NCI-H2227 treated with DMSO at 0.1 percent for 48 hours (cell line): ENCODE data around the gene BACE2.
"Not testable (repeated sequence)": the region's sequence is repeated elsewhere in the genome, so short reads cannot be mapped to it uniquely, and the experiment has no call there.

Experiments
- DNase-seq: peaks from one replicate; lab custom pipeline; 2025; lab: John Stamatoyannopoulos, UW

The BACE2 gene

DNA sequence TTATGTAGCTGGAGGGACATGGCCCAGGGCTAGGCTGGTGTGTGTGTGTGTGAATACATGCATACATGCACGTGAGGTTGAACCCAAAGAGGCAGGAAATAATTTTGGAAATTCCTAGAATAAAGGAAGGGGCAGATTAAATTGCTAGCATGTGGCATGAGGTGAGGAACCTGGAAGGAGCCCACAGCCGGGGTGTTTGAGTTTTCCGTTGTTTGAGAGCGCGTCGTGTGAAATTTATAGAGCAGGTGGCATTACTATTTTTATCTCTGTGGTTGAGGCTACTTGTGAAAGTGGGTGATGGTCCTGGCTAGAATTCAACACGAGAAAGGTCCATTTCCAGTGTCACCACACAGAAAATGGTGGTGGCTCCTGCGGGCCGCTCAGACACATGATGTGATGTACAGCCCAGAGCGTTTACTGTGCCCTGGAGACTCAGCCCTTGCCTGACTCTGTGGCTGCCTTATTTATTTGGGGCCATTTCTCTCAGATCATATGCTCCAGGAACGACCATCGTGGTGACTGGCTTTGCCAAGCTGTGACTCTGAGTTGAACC lies 48.0 kb downstream of the BACE2 start:
- DNase-seq = no peak

DNA sequence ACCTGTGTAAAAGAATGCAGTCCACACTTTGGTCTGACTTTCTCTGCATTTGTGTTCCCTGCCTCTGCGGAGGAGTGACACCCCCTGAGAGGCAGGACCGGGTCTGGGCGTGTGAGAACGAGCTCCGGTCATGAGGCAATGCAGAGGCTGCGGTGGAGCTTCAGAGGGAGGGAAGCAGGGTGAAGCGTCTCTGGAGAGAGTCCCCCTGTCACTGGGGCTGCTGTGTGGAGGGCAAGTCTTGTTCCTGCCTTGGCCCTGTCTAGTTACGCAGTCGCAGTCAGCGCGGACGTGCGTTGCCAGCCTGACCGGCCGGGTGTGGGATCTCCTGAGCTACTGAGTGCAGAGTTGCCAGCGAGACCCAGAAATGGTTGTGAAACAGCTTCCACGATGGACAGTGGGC lies 48.5 kb downstream of the BACE2 start:
- no peak for DNase-seq

DNA sequence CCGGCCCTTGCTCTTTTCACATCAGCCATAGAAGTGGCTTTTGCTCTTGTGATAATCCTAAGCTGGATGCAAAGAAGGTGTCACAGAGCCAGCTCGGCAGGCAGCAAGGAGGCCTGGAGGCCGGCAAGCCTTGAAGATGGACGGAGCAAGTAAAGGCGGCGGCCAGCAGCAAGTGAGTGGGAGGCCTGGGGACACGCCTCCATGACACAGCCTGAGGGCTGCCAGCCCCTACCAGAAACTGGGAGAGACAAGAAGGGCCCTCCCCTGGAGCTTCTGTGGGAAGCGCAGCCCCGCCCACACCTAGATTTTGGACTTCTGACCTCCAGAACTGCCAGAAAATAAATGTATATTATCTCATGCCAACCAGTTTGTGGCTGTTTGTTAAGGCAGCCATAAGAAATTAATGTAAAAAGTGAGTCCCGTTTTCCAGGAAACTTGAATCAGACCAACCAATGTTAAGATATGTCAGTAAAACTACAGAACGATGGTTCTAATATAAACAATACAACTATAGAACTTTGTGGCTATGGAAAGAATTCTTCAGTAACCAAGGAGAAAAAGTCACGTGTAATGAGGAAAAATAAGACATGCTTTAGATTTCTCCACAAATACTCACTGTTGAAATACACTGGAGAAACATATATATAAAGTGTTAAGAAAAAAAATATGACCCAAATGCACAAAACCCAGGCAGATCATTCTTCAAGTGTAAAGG lies 49.9 kb downstream of the BACE2 start:
- DNase-seq = no peak

DNA sequence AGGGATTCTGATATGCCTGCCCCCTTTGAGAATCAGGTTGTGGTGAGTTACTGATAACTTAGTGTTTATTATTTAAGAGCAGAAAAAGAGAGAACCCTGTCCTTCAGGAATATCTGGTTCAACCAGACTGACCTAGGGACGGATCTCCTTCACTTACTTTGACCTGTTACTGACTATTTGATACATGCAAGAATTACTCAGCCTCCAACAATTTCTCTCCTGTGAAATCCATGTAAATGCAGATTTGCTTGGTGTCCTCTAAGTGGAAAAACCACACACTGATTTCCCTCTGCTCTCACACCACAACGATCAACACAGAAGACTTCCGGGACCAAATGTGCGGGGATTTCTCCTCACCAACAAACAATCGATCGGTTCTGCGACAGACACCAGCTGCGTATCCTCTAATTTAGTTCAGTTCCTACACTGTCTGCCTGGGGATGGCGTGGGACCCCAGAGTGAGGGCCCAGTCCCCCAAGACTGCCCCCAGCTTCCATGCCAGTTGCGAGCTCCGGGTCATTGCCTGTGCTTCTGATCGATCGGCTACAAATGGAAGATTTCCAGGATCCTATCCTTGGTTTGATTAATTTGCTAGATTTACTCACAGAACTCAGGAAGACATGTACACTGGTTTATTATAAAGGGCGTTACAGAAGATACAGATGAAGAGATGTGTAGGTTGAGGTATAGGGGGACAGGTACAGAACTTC lies 51.7 kb downstream of the BACE2 start:
- DNase-seq = no peak

DNA sequence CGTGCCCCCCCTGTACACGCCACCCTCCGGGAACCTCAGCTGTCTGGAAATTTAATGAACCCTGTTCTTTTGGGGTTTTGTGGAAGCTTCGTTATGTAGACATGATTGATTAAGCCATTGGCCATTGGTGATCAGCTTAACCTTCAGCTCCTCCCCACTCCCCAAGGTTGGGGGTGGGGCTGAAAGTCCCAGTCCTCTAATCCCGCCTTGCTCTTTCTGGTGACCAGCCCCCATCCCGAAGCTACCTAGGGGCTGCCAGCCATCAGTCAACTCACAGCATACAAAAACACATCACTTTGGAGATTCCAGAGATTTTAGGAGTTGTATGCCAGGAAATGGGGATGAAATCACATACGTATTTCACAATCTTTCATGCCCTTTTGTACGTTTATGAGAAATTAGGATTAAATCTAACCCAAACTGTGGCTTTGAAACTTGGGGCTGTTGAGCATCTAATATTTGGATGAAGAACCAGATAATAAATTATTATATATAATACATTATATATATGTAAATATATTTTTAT lies 52.3 kb downstream of the BACE2 start:
- no peak for DNase-seq

DNA sequence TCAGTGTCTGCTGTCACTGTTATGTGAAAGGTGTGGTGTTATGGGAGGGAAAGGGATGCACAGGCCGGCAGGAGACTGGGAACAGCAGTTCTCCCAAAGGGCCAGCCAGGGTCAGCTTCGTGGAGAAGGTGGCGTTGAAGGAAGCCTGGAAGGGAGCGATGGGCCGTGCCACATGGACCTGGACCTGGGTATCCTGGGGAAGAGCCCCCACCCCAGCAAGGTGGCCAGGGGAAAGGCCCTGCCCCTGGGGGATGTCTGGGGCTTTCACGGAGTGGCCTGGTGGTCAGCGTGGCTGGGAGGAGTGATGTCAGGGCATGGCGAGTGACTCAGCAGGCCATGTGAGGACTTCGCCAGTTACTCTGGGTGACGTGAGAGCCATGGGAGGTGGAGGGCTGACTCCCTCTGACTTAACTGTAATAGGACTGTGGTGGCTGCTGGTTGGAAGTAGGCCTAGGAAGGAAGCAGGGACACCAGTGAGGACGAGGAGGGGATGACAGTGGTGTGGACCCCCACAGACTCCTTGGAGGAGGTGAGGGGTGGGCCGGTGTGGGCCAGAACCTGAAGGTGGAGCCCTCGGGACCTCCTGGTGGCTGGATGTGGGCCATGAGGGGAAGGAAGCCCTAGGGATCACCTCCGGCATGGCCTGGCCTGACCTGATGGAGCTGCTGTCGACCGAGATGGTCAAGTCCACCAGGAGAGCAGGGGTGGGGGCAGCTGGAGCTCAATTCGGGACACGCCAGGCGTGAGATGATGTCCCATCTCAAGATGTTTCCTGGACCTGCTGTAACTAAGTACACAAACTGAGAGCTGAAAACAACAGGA lies 54.5 kb downstream of the BACE2 start:
- DNase-seq = no peak

DNA sequence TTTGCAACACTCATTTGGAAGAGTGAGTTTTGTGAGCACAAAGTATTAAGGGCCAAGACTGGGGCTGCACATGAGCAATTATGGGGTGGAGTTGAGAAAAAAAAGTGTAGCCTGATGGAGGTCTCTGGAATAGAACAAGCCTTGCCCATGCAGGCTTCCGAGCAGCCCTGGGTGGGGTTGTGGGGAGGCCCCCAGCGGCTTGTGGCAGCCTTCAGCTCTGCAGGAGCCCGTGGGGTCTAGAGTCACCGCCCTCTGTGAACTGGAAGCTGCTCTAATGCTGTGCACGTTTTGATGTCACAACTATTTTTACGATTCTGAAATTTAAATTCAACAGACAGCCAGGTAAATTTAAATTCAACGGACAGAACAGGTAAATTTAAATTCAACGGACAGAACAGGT lies 58.9 kb downstream of the BACE2 start:
- DNase-seq = no peak

DNA sequence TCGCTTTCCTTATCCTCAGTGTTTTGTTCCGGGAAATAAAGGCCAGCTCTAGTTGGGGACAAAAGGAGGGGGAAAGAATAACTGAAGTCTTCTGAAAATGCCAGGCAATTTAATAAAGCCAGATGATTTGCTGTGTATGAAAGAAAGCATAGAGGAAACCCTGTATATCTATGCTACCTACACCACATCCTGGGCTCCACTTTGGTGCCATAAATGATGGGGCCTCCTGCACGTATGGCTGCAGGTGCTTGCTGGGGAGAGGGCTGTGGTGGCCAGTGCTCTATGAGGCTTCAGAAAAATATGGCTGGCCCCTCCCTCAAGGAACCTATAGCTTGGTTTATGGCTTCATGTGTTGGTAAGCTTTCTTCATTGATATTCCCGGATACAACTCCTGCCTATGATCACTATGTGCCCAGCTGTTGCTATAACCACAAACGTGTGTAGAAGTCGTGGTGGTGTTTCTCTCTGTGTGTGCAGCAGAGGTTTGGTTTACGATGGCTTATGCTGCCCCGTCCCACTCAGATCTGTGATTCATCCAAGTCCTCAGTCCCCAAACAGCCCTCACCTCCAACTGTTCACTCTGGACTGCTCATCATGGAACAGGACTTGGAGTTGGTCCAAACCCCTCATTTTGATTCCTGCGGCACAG lies 59.5 kb downstream of the BACE2 start:
- DNase-seq = no peak

DNA sequence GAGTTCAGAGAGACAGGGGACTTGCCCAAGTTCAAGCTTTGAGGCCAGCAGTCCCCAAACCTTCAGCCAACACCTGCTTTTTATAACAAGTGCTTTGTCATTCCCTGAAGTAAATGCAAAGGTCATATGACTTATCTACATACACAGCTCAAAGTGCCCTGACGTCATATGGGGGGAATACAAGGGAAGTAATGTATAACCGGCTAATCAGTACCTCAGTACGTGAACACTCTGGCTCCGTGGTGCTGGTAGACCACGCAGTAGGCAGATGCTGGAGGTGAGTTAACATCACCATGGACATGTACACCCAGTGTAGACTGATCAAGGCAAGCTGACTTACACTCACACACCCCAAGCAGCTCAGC lies 60.0 kb downstream of the BACE2 start:
- no peak for DNase-seq

DNA sequence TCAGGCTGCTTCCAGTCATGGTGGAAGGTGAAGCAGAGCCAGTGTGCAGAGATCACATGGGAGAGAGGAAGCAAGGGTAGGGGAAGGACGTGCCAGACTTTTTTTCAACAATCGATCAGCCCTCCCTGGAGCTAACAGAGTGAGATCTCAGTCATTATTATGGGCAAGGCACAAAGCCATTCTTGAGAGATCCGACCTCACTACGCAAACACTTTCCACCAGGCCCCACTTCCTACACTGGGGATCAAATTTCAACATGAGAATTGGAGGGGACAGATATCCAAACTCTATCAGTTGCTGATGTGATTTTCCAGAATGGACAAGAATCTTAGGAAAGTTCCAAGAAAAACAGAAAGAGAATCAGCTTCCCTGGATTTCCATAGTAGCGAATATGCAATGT lies 60.5 kb downstream of the BACE2 start:
- DNase-seq = no peak

DNA sequence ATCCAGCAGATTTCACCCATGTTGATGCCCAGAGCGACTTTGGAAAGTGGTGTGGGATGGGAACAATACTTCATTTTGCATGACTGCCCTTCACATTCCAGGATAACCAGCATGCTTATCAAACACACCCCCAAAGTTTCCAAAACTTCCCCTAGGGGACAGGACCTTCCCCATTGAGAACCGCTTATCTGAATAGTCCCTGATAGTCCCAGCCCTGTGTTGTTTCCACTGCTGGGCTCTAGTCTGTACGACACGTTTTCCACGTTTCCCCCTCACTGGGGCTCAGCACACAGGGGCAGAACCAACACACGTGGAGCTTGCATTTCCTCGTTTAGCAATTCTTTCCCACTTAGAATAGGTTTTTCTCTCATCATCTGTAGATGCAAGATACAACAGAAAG lies 61.0 kb downstream of the BACE2 start:
- DNase-seq = no peak

DNA sequence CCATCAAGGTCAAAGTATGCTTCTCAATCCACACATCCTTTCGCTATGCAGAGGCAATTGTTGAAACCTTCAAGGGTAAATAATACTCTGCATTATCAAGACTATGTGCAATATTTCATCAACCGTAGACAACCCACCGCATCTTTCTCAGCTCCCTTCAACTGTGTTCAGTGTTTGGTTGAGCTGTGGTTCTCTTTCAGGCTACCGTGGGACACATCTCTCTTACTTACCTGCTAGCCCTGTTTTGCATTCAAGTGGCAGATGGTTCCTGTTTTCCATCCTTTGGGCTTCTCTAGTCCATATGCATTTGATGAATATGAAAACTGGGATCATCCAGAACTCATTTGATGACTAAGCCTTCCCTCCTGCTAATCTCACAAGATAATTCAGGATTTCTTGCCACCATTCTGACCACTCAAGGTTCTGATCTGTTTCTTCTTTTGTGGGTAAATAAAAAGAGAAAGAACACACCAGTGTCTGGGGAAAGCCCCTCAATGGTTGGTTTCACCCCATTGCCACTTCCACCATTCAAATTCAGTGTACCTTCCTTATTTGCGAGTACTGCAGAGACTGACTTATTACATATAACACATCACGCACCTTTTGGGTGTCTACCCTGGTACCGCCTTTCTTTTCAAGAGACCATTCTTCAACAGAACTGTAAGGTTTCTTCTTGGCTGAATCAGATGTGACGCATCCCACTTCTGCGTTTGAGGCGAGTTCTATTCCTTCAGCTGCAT lies 61.7 kb downstream of the BACE2 start:
- no peak for DNase-seq

DNA sequence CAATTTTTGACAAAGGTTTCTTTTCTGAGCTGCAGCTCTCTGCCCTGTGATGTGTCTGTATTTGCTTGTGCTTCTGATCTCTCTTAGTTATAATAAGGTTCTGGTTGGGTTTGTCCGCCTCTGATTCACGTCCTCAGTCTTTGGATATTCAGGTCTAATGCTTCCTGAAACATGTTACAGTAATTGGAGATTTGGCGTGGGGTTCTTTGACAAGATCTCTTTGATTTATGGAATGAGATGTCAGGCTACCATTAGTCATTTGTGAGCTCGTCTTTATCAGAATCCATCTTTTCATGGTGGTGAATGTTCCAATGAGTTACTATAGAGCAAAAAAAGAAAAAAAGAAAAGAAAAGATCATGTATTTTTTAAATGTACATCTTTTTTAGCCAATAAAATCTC lies 62.5 kb downstream of the BACE2 start:
- DNase-seq = no peak

DNA sequence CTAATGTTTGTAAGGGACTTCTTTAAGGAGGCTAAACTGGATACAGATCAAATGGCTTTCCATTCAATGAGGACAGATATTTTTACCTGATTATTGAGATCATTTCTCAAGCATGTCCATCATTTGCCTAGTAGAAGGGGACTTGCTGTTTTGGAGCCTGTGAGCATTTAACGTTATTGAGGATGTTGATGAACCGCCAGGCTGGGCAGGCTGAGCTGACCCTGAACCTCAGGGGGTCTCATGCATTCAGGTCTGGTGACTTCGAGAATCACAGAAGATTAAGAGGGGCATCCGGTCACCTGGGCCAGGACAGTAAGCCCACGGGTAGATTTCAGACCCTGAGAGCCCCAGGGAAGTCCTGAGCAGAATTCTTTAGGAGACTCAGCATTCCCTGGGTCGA lies 63.1 kb downstream of the BACE2 start:
- no peak for DNase-seq

DNA sequence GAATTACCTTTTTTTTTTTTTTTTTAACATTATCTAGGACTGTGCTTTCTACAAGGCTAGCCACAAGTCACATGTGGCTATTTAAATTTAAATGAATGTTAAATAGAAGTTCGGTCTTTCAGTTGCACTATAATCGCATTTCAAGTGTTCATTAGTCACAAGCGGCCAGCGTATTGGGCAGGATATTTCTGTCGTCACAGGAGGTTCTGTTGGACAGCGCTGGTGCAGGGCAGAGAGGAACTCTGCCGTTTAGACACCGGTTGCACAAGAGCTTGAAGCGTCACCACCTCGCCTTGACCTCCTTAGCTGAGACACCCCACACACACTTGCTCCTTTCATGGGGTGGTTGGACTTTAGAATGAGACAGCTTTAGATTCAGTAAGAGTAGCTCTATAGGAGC lies 64.1 kb downstream of the BACE2 start:
- no peak for DNase-seq

DNA sequence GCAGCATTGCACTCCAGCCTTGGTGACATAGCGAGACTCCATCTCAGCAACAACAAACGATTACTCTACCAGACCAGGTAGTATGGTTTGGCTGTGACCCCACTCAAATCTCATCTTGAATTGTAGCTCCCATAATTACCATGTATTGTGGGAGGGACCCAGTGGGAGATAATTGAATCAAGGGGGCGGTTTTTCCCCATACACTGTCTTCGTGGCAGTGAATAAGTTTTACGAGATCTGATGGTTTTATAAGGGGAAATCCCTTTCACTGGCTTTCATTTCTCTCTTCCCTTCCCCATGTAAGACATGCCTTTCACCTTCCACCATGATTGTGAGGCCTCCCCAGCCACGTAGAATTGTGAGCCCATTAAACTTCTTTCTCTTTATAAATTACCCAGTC lies 66.0 kb downstream of the BACE2 start:
- DNase-seq = no peak

DNA sequence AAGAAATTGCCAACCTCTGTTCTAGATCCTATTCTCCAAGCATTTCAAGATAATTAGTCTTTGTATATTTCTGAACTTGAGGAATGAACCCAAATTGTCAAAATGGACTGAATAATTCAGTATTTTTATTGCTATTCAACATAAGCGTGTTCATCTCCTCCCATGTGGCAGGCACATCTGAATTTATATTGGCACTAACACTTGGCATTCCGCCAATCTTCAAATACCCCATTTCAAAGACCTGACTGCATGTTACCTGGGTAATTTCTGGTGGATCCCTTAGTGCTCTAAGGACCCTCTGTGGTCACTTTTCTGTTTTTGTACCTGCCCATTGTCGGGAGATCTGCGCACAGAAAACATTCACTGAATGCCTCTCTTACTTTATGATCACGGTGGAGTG lies 66.6 kb downstream of the BACE2 start:
- DNase-seq = no peak

DNA sequence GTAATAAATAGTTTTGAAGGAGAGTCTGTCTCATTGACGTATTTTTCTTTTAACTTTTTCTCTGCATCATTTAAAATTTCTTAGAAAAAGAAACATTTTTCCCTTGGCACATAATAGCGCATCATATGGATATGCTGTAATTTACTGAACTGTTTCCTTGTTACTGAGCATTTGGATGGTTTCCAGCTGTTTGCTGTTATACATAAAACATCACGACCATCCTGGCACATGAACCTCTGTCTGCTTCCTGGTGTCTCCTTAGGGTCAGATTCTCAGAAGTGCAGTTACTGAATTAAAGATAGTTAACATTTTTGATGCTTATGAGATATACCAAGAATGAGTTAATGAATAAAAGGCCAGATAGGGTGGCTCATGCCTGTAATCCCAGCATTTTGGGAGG lies 67.2 kb downstream of the BACE2 start:
- DNase-seq = no peak

DNA sequence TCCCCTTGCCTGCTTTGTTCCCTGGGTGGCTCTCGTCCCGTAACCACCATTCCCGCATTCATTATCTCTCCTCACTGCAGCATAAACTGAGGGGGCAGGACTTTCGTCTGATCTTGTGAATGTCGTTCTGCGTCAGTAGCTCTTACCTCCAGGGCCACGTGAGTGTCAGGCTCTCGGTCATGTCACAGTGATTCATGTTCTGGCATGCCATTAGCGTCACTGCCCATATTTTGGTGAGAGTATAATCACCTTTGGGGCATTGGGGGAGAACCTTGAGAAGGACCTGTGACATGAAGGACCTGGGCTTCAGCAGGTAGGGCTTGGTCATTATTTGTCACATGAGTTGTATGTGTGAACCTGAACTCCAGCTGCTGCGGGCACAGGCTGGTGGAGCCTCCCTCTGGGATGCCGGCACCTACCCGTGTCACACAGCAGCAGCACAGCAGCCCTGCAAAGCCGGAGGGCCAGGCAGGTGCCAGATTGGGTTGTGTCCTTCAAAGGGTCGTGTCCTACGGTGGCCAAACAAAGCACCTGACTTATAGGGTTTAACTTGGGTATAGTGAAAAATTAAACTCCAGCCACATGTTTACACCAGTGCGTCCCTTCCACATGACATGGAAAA lies 68.5 kb downstream of the BACE2 start:
- DNase-seq = no peak

DNA sequence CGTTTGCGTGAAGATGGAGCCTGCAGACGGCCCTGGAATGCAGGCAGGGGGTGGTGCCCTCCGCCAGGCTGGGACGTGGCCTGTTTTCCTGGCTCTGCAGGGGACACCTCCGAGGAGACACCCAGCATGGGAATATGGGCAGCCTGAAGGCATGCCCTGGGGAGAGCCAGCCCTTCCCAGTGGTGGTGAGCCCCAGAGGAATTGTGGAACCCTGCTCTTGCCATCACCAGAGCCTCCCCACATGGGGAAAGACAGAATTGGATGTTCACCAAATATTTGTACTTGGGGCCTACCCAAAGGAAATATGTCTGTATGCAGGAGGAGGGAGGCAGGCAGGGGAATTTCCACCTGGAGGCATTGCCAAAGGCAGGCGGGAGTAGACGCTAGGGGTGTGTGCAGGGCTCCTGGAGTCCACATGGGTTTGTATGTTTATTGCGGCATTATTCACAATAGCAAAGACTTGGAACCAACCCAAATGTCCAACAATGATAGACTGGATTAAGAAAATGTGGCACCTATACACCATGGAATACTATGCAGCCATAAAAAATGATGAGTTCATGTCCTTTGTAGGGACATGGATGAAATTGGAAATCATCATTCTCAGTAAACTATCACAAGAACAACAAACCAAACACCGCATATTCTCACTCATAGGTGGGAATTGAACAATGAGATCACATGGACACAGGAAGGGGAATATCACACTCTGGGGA lies 70.3 kb downstream of the BACE2 start:
- DNase-seq = not testable (repeated sequence)
